ENCODE results near the gene DDHD1.
A peak's percentile ranks its signal among the peaks of the same experiment; 100 is the strongest.

DDHD1 gene

GRCh38 chr14:53010193-53011040 is 142.7 kb downstream of the DDHD1 start:
- H3K4me3 ChIP-seq (ENCODE audit: low read length), result no peak overlapping the region
- no peak for DNase-seq (ENCODE audit: low read depth)
- no peak for TF ChIP-seq CTCF (conservative IDR thresholded peaks at IDR 0.05; ENCODE audit: low read depth, low read length)

- no peak overlapping the region for H3K4me3 ChIP-seq (ENCODE audit: low read length)
- no peak for DNase-seq (ENCODE audit: low read depth)
- no peak for TF ChIP-seq CTCF (conservative IDR thresholded peaks at IDR 0.05; ENCODE audit: low read depth, low read length)
Observed at GRCh38 chr14:53006931-53007562, 146.1 kb downstream of the DDHD1 start.

- DNase-seq (ENCODE audit: low read depth), result peak; percentile 52
- H3K4me3 ChIP-seq (ENCODE audit: low read length), result no peak overlapping the region
- TF ChIP-seq CTCF (conservative IDR thresholded peaks at IDR 0.05; ENCODE audit: low read depth, low read length), result no peak
Observed at GRCh38 chr14:53004976-53005375, 148.1 kb downstream of the DDHD1 start.

GRCh38 chr14:53003776-53004175 is 149.3 kb downstream of the DDHD1 start:
- DNase-seq (ENCODE audit: low read depth), result no peak
- no peak for TF ChIP-seq CTCF (conservative IDR thresholded peaks at IDR 0.05; ENCODE audit: low read depth, low read length)

GRCh38 chr14:53002576-53002975 is 150.5 kb downstream of the DDHD1 start:
- DNase-seq (ENCODE audit: low read depth), result no peak
- TF ChIP-seq CTCF (conservative IDR thresholded peaks at IDR 0.05; ENCODE audit: low read depth, low read length), result no peak
- no peak overlapping the region for H3K4me3 ChIP-seq (ENCODE audit: low read length)

More at GRCh38 chr14:53003776-53004175, 149.3 kb downstream of the DDHD1 start:
- no peak overlapping the region for H3K4me3 ChIP-seq (ENCODE audit: low read length)

GRCh38 chr14:53001787-53002378 is 151.2 kb downstream of the DDHD1 start:
- no peak overlapping the region for H3K4me3 ChIP-seq (ENCODE audit: low read length)
- DNase-seq (ENCODE audit: low read depth), result no peak
- no peak for TF ChIP-seq CTCF (conservative IDR thresholded peaks at IDR 0.05; ENCODE audit: low read depth, low read length)

Data from retinal pigment epithelial cell (primary cell).